ENCODE results near the gene DCP1A. TPM values are rescaled to one million over a fixed set of nuclear protein-coding genes. Genes with fewer than 3 reads are reported as not detected.
"Not testable (repeated sequence)": the region's sequence is repeated elsewhere in the genome, so short reads cannot be mapped to it uniquely, and the experiment has no call there.

DCP1A gene
- total and polyA plus RNA-seq, 8 donors, result 18.7 to 37.3 (median 32.9) TPM

GRCh38 chr3:53303549-53303948 lies 43.8 kb downstream of the DCP1A start:
- intact Hi-C loops (cut with DNase I), result no loop called here
- H3K4me3 ChIP-seq, result no peak overlapping the region
- no peak overlapping the region for H3K27ac ChIP-seq
- ATAC-seq, result no peak
- H3K9me3 ChIP-seq, result no peaks in the 10 kb centered on the region
- peaks cover 0 to 65% of the 10 kb centered on the region in 2 donors for H3K36me3 ChIP-seq
- no peaks in the 10 kb centered on the region for H3K27me3 ChIP-seq
- no peak for TF ChIP-seq CTCF (IDR thresholded peaks at IDR 0.05)
- DNase-seq, result no peak
- H3K4me1 ChIP-seq, result peaks cover 0 to 7% of the 10 kb centered on the region in 2 donors

GRCh38 chr3:53300826-53301225 lies 46.5 kb downstream of the DCP1A start:
- DNase-seq (no peak), ATAC-seq (no peak)
- H3K36me3 ChIP-seq, result peaks cover 0 to 79% of the 10 kb centered on the region in 2 donors
- H3K4me1 ChIP-seq, result peaks cover 0 to 7% of the 10 kb centered on the region in 2 donors
- TF ChIP-seq CTCF (IDR thresholded peaks at IDR 0.05), result no peak
- H3K27ac ChIP-seq, result no peak overlapping the region
- intact Hi-C loops (cut with DNase I), result no loop called here
- no peaks in the 10 kb centered on the region for H3K9me3 ChIP-seq
- H3K27me3 ChIP-seq, result no peaks in the 10 kb centered on the region
- no peak overlapping the region for H3K4me3 ChIP-seq

GRCh38 chr3:53299611-53300023 lies 47.7 kb downstream of the DCP1A start:
- H3K9me3 ChIP-seq; H3K4me3 ChIP-seq; H3K4me1 ChIP-seq; H3K27me3 ChIP-seq; H3K27ac ChIP-seq; intact Hi-C loops (cut with DNase I): not testable (repeated sequence)
- H3K36me3 ChIP-seq, result peaks cover 0 to 83% of the 10 kb centered on the region in 2 donors
- TF ChIP-seq CTCF (IDR thresholded peaks at IDR 0.05), result peak; percentile 85 to 90
- peak; percentile 96 for ATAC-seq
- DNase-seq, result peak in 2 of 4 donors; percentile 40 to 60

GRCh38 chr3:53295410-53295809 lies 51.9 kb downstream of the DCP1A start:
- ATAC-seq, result no peak
- H3K27me3 ChIP-seq, result no peaks in the 10 kb centered on the region
- no peak overlapping the region for H3K4me3 ChIP-seq
- H3K9me3 ChIP-seq, result no peaks in the 10 kb centered on the region
- intact Hi-C loops (cut with DNase I), result no loop called here
- no peak for TF ChIP-seq CTCF (IDR thresholded peaks at IDR 0.05)
- H3K36me3 ChIP-seq, result peaks cover 0 to 73% of the 10 kb centered on the region in 2 donors
- DNase-seq, result no peak
- peaks cover 0 to 7% of the 10 kb centered on the region in 2 donors for H3K4me1 ChIP-seq
- no peak overlapping the region for H3K27ac ChIP-seq

- no peak for ATAC-seq
- intact Hi-C loops (cut with DNase I), result no loop called here
Measured at GRCh38 chr3:53293867-53294266, 53.5 kb downstream of the DCP1A start.

More at GRCh38 chr3:53293867-53294266, 53.5 kb downstream of the DCP1A start:
- peaks cover 0 to 71% of the 10 kb centered on the region in 2 donors for H3K36me3 ChIP-seq
- DNase-seq, result no peak
- no peaks in the 10 kb centered on the region for H3K9me3 ChIP-seq
- no peaks in the 10 kb centered on the region for H3K4me1 ChIP-seq
- no peaks in the 10 kb centered on the region for H3K27me3 ChIP-seq
- no peak for TF ChIP-seq CTCF (IDR thresholded peaks at IDR 0.05)
- no peak overlapping the region for H3K4me3 ChIP-seq
- H3K27ac ChIP-seq, result no peak overlapping the region

Measured in left lung (tissue), 10 donors.